GM12891 (cell line): ENCODE measurements around the gene HTT.

ENCODE experiments used
- DNase-seq: peaks from one replicate; pipeline ENCODE4 v3.0.0; 2011; ENCODE audit warnings: low spot score; ENCODE audit not compliant: insufficient read length
- FAIRE-seq: peaks from 2 replicates; lab custom pipeline; 2011; peaks lifted over from hg19 to GRCh38; lab: Jason Lieb, UNC
- PAX5 ChIP-seq: IDR thresholded peaks from 2 replicates; pipeline ENCODE4 v1.6.1; 2011; ENCODE audit warnings: low read length, moderate library complexity, mild to moderate bottlenecking; ENCODE audit not compliant: insufficient read depth, severe bottlenecking
- POLR2A ChIP-seq: IDR thresholded peaks from 2 replicates; pipeline ENCODE4 v1.6.1; 2011; ENCODE audit warnings: low read depth, low read length, control low read depth
- POLR2AphosphoS5 ChIP-seq: IDR thresholded peaks from 2 replicates; pipeline ENCODE4 v1.6.1; 2011; ENCODE audit warnings: low read depth, low read length, control low read depth
- POU2F2 ChIP-seq: IDR thresholded peaks from 2 replicates; pipeline ENCODE4 v1.6.1; 2011; ENCODE audit warnings: low read depth, mild to moderate bottlenecking, control low read depth, low read length, moderate library complexity
- SPI1 ChIP-seq: IDR thresholded peaks from 2 replicates; pipeline ENCODE4 v1.6.1; 2011; ENCODE audit warnings: low read depth, low read length, control low read depth
- TAF1 ChIP-seq: IDR thresholded peaks from 2 replicates; pipeline ENCODE4 v1.6.1; 2011; ENCODE audit warnings: low read depth, low read length, control low read depth

Gene HTT

GRCh38 chr4:3229328-3229727 lies 154.8 kb downstream of the HTT start:
- TF ChIP-seq SPI1: no peak
- TF ChIP-seq POU2F2: no peak
- no peak for TF ChIP-seq PAX5
- TF ChIP-seq POLR2AphosphoS5: no peak
- no peak for TF ChIP-seq TAF1

GRCh38 chr4:3229964-3230363 lies 155.5 kb downstream of the HTT start:
- no peak for TF ChIP-seq PAX5
- TF ChIP-seq POU2F2: no peak
- no peak for TF ChIP-seq POLR2AphosphoS5
- no peak for TF ChIP-seq POLR2A
- TF ChIP-seq SPI1: no peak
- TF ChIP-seq TAF1: no peak
- DNase-seq (no peak), FAIRE-seq (no peak)

More at GRCh38 chr4:3229328-3229727, 154.8 kb downstream of the HTT start:
- DNase-seq (no peak), FAIRE-seq (peak; percentile 78)

GRCh38 chr4:3231471-3231870 lies 157.0 kb downstream of the HTT start:
- no peak for DNase-seq
- FAIRE-seq: no peak
- no peak for TF ChIP-seq SPI1
- no peak for TF ChIP-seq PAX5
- TF ChIP-seq POLR2AphosphoS5: no peak
- TF ChIP-seq POU2F2: no peak
- TF ChIP-seq POLR2A: no peak
- TF ChIP-seq TAF1: no peak

- FAIRE-seq (no peak), DNase-seq (no peak)
- no peak for TF ChIP-seq POLR2A
- no peak for TF ChIP-seq POLR2AphosphoS5
- no peak for TF ChIP-seq PAX5
- no peak for TF ChIP-seq TAF1
- TF ChIP-seq POU2F2: no peak
- no peak for TF ChIP-seq SPI1
Observed at GRCh38 chr4:3232001-3232400, 157.5 kb downstream of the HTT start.

- no peak for FAIRE-seq
- DNase-seq: no peak
- TF ChIP-seq POLR2AphosphoS5 (0 out of 2 replicates have a peak, but pooled peaks have one; percentile 25), POU2F2 (no peak)
Observed at GRCh38 chr4:3232871-3233271, 158.4 kb downstream of the HTT start.

GRCh38 chr4:3233391-3234071 lies 159.1 kb downstream of the HTT start:
- DNase-seq (no peak), FAIRE-seq (no peak)
- TF ChIP-seq PAX5: no peak
- no peak for TF ChIP-seq TAF1
- no peak for TF ChIP-seq POLR2AphosphoS5
- TF ChIP-seq POU2F2: no peak
- no peak for TF ChIP-seq SPI1
- no peak for TF ChIP-seq POLR2A

- TF ChIP-seq SPI1 (no peak), POLR2AphosphoS5 (0 out of 2 replicates have a peak, but pooled peaks have one; percentile 8)
- FAIRE-seq (no peak), DNase-seq (no peak)
Observed at GRCh38 chr4:3234171-3235029, 159.9 kb downstream of the HTT start.

- TF ChIP-seq POLR2A (no peak), TAF1 (no peak), PAX5 (no peak), POU2F2 (no peak), POLR2AphosphoS5 (no peak), SPI1 (no peak)
- DNase-seq: no peak
- FAIRE-seq: no peak
Observed at GRCh38 chr4:3235030-3235345, 160.5 kb downstream of the HTT start.

- TF ChIP-seq PAX5: no peak
- DNase-seq (no peak), FAIRE-seq (no peak)
Observed at GRCh38 chr4:3235581-3235980, 161.1 kb downstream of the HTT start.

- DNase-seq (no peak), FAIRE-seq (no peak)
- no peak for TF ChIP-seq TAF1
- no peak for TF ChIP-seq POU2F2
- TF ChIP-seq POLR2A: no peak
- TF ChIP-seq PAX5: no peak
- no peak for TF ChIP-seq POLR2AphosphoS5
- TF ChIP-seq SPI1: no peak
Observed at GRCh38 chr4:3236326-3236878, 161.9 kb downstream of the HTT start.

GRCh38 chr4:3237266-3237665 lies 162.8 kb downstream of the HTT start:
- FAIRE-seq (no peak), DNase-seq (no peak)
- TF ChIP-seq TAF1 (no peak), SPI1 (no peak), POLR2AphosphoS5 (no peak), POU2F2 (no peak), POLR2A (no peak), PAX5 (no peak)
